GM12873 (cell line): ENCODE measurements around the gene KCNE1.

ENCODE experiments used
- CTCF ChIP-seq: IDR thresholded peaks from 2 replicates; pipeline ENCODE4 v1.5.1; 2012; ENCODE audit warnings: low read depth, mild to moderate bottlenecking, moderate library complexity, low read length, control low read depth; ENCODE audit not compliant: insufficient read depth; ENCODE audit errors: missing control alignments

The KCNE1 gene

GRCh38 chr21:34526241-34526617 is 14.2 kb upstream of the KCNE1 start:
- no peak for TF ChIP-seq CTCF

- no peak for TF ChIP-seq CTCF
These were observed 12.9 kb upstream of the KCNE1 start for GRCh38 chr21:34524646-34525601.

GRCh38 chr21:34523019-34523555 is 11.1 kb upstream of the KCNE1 start:
- TF ChIP-seq CTCF = no peak

- no peak for TF ChIP-seq CTCF
These were observed 10.3 kb upstream of the KCNE1 start for GRCh38 chr21:34522284-34522683.

- no peak for TF ChIP-seq CTCF
These were observed 9.6 kb upstream of the KCNE1 start for GRCh38 chr21:34521561-34521960.

GRCh38 chr21:34520764-34521508 is 8.9 kb upstream of the KCNE1 start:
- TF ChIP-seq CTCF = no peak

- TF ChIP-seq CTCF = no peak
These were observed 8.3 kb upstream of the KCNE1 start for GRCh38 chr21:34520281-34520680.
